Large intestine (tissue), 3 donors: Measurements from ENCODE around the gene IGFN1. TPM values are rescaled to one million over a fixed set of nuclear protein-coding genes. Genes with fewer than 3 reads are reported as not detected.

Experiments
- DNase-seq, 2 donors: peaks; one replicate each; pipeline versions ENCODE4 v3.0.0 to v3.0.0-alpha.2; 2013
- H3K27ac ChIP-seq: one replicate; pipeline ENCODE4 v1.5.1; 2013; ENCODE audit warnings: low read length
- H3K27me3 ChIP-seq: 2 replicates; pipeline ENCODE4 v1.6.1; 2013; ENCODE audit warnings: low read length; ENCODE audit not compliant: control insufficient read depth, insufficient read depth
- H3K36me3 ChIP-seq: 2 replicates; pipeline ENCODE4 v1.6.1; 2013; ENCODE audit warnings: low read length; ENCODE audit not compliant: control insufficient read depth, insufficient read depth
- H3K4me1 ChIP-seq: one replicate; pipeline ENCODE4 v1.6.1; 2013; ENCODE audit warnings: low read length; ENCODE audit not compliant: control insufficient read depth, insufficient read depth
- H3K4me3 ChIP-seq: one replicate; pipeline ENCODE4 v1.5.1; 2013; ENCODE audit warnings: low read length
- H3K9me3 ChIP-seq: one replicate; pipeline ENCODE4 v1.6.1; 2013; ENCODE audit warnings: mild to moderate bottlenecking, low read depth, low read length, moderate library complexity; ENCODE audit not compliant: control insufficient read depth
- WGBS: methylation state at CpG from one replicate; pipeline ENCODE4 v1.1.5; 2013; ENCODE audit warnings: low lambda C conversion rate; ENCODE audit not compliant: insufficient coverage; 5-methylcytosine and 5-hydroxymethylcytosine counted together
- polyA plus RNA-seq: library from polyadenylated mRNA; unstranded; fragments of 120-200 nt; gene quantifications from one replicate; pipeline ENCODE4 v1.2.1, GENCODE V29; 2013

The IGFN1 gene
- polyA plus RNA-seq, 1 donor: 0.42 TPM

DNA sequence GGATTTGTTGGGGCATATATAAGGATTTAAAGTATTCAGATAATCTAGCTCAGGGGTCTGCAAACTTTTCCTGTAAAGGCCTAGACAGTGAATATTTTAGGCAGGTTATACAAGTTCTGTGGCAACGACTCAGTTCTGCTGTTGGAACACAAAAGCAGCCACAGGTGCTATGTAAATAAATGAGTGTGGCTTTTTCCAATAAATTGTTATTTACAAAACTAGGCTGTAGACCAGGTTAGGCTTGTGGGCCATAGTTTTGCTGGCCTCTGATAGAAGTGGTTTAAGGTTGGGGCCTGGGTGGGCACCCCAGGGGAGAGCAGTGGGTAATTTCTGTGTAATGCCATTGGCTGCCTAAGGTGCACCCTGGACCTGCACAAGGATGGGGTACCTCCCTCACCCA is 16.9 kb upstream of the IGFN1 start:
- WGBS: no CpG with 5 or more reads among the region's 1 CpG
- DNase-seq: no peak
- H3K9me3 ChIP-seq: peaks cover 2% of the 10 kb centered on the region
- peaks cover 14% of the 10 kb centered on the region for H3K4me1 ChIP-seq
- no peak overlapping the region for H3K4me3 ChIP-seq
- no peak overlapping the region for H3K27ac ChIP-seq
- H3K36me3 ChIP-seq: no peaks in the 10 kb centered on the region
- H3K27me3 ChIP-seq: no peaks in the 10 kb centered on the region

DNA sequence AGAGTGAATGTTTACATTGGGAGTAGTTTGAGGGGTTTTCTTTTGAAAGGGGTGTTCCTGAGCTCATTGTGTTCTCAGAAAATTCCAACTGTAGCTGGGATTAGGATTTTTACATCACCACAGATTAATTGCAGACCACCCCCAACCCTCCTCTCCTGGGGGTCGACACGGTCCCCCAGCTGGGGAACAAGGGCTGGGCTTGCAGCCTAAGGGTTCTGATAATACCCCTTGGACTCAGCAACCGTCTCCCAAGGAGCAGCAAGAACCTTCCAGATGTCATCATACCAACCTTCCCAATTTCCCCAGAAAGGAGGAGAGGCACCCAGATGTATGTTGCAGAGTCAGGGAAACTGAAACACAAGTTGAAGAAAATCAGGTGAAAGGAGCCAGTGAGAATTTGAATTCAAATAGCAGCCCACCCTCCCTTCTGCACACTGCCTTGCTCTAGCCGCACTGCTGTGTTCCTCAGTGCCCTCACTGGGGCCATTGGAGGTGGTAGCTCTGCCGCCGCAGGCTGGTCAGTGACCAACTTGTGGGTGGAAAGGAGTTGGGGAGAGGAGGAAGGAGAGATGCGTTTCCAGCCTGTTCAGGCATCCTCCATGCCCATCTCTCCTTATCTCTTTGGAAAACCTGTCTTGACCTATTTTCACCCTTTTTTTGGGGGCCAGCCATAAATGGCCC is 14.7 kb upstream of the IGFN1 start:
- Histone ChIP-seq H3K27me3 (no peaks in the 10 kb centered on the region), H3K9me3 (peaks cover 7% of the 10 kb centered on the region), H3K4me3 (no peak overlapping the region), H3K27ac (no peak overlapping the region), H3K4me1 (peaks cover 14% of the 10 kb centered on the region), H3K36me3 (no peaks in the 10 kb centered on the region)
- no peak for DNase-seq
- 63% methylated on average over 2 of the region's 7 CpGs for WGBS

DNA sequence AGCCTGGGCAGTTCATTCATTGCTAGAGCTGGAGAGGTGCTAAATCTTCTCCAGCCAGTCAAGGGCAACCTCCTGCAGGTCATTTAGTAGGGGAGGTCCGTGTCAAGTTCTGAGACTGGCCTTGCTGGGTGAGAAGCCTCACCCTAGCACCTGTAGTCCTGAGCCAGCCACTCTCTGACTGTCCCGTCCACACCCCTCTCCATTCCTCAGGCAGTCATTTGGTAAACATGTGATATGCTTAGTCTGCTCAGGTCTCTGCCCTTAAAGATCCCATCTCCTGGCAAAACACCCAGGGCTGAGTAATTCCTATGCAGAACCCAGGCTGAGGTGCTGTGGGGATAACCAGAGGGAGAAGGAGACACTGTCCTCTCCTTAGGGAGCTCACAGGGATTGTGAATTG is 13.7 kb upstream of the IGFN1 start:
- peaks cover 9% of the 10 kb centered on the region for H3K4me1 ChIP-seq
- no peak overlapping the region for H3K27ac ChIP-seq
- H3K27me3 ChIP-seq: no peaks in the 10 kb centered on the region
- WGBS: no CpG with 5 or more reads among the region's 2 CpGs
- H3K36me3 ChIP-seq: no peaks in the 10 kb centered on the region
- H3K4me3 ChIP-seq: no peak overlapping the region
- peaks cover 7% of the 10 kb centered on the region for H3K9me3 ChIP-seq
- peak; percentile 31 to 64 for DNase-seq

DNA sequence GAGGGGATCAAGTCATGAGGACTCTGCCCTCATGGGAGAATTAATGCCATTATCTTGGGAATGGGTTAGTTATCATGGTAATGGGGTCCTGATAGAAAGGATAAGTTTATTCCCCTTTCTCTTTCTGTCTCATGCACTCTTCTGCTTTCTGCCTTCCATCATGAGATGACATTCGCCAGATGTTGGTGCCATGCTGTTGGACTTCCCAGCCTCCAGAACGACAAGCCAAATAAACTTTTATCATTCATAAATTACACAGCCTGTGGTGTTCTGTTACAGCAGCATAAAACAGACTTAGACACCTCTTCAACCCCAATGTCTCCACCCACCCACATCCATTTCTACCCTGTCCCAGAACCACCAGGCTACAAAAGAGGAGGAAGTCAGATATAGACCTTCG is 11.9 kb upstream of the IGFN1 start:
- no peak for DNase-seq
- WGBS: no CpG with 5 or more reads among the region's 3 CpGs
- H3K4me3 ChIP-seq: no peak overlapping the region
- no peak overlapping the region for H3K27ac ChIP-seq
- H3K36me3 ChIP-seq: no peaks in the 10 kb centered on the region
- peaks cover 9% of the 10 kb centered on the region for H3K4me1 ChIP-seq
- H3K9me3 ChIP-seq: peaks cover 7% of the 10 kb centered on the region
- no peaks in the 10 kb centered on the region for H3K27me3 ChIP-seq

DNA sequence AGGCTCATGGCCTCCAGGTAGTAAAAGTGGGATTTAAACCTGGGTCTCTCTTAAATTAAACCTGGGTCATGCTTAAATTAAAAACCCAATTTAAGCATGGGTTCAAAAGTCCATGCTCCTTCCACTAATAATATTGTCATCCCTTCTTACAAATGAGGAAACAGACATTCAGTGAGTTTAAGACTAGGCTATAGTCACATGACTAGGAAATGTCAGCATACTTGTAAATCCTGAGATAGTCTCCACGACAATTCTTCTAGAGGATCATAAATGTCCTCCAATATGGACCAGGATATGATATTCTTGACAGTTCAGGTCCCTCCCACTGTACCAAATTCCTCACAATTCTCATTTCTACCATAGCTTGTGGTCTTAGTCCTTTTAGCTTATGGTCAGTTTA is 10.5 kb upstream of the IGFN1 start:
- WGBS: no CpG with 5 or more reads among the region's 1 CpG

DNA sequence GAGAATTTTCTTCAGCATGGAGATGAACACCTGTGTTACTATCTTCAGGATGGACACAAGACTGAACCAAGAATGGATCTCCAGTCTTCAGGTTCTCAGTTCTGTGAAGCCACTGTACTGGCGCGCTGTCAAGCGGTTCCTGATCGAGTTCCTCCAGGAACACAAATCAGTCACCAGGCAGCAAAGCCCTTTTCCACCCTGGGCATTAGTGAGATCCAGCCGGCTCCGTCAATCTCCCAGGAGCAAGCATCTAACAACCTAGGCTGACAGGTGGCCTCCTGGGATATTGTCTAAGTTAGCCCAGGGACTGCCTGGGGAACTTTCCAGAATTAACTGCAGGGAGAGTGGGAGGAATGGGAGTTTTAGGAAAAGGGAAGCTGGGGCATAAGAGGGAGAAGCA is 9.7 kb upstream of the IGFN1 start:
- no peak for DNase-seq
- Histone ChIP-seq H3K36me3 (no peaks in the 10 kb centered on the region), H3K4me3 (no peak overlapping the region), H3K4me1 (no peaks in the 10 kb centered on the region), H3K27me3 (peaks cover 2% of the 10 kb centered on the region), H3K9me3 (peaks cover 7% of the 10 kb centered on the region), H3K27ac (no peak overlapping the region)
- no CpG with 5 or more reads among the region's 6 CpGs for WGBS

More for the DNA sequence above, 10.5 kb upstream of the IGFN1 start:
- peaks cover 2% of the 10 kb centered on the region for H3K27me3 ChIP-seq
- peaks cover 7% of the 10 kb centered on the region for H3K9me3 ChIP-seq
- peak in 1 of 2 donors; percentile 54 for DNase-seq
- no peak overlapping the region for H3K4me3 ChIP-seq
- no peak overlapping the region for H3K27ac ChIP-seq
- H3K4me1 ChIP-seq: peaks cover 4% of the 10 kb centered on the region
- no peaks in the 10 kb centered on the region for H3K36me3 ChIP-seq

DNA sequence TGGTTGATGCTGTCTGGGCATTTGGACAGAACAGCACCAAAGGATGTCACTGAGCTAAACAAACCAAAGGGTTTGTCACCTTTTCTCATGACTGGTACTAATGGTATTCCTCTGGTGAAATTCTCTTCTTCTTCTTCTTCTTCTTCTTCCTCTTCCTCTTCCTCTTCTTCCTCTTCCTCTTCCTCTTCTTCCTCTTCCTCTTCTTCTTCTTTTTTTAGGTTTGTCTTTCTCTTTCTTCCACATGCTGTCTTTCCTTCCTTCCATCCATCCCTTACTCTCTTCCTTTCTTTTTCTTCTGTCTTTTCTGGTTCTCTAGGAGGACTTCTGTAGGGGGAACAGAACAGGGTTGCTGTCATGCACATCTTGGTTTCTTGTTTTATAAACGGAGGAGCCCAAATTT is 9.3 kb upstream of the IGFN1 start:
- no peaks in the 10 kb centered on the region for H3K4me1 ChIP-seq
- H3K27me3 ChIP-seq: peaks cover 2% of the 10 kb centered on the region
- H3K9me3 ChIP-seq: peaks cover 7% of the 10 kb centered on the region
- no peak overlapping the region for H3K27ac ChIP-seq
- H3K36me3 ChIP-seq: no peaks in the 10 kb centered on the region
- H3K4me3 ChIP-seq: no peak overlapping the region
- no peak for DNase-seq
- no CpG with 5 or more reads among the region's 1 CpG for WGBS

DNA sequence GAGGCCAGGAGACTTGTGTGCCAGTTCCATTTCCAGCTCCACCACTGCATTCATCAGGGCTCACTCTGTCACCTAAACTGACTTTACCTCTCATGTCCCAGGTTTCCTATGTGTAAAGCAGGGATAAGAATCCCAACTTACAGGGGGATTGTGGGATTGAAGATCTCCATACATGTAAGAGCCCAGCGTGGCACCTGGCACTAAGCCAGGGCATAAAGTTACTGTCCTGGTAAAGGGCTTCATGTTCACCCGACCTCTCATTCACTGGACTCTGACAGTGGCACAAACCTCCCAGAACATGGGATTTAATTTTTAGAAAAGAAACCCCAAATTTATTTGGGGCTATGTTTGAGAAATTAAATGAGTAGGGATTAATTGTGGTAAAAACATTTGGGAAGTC is 8.9 kb upstream of the IGFN1 start:
- Histone ChIP-seq H3K27ac (no peak overlapping the region), H3K27me3 (peaks cover 2% of the 10 kb centered on the region), H3K4me3 (no peak overlapping the region), H3K9me3 (peaks cover 7% of the 10 kb centered on the region), H3K4me1 (no peaks in the 10 kb centered on the region), H3K36me3 (no peaks in the 10 kb centered on the region)
- WGBS: no CpG with 5 or more reads among the region's 2 CpGs
- no peak for DNase-seq

DNA sequence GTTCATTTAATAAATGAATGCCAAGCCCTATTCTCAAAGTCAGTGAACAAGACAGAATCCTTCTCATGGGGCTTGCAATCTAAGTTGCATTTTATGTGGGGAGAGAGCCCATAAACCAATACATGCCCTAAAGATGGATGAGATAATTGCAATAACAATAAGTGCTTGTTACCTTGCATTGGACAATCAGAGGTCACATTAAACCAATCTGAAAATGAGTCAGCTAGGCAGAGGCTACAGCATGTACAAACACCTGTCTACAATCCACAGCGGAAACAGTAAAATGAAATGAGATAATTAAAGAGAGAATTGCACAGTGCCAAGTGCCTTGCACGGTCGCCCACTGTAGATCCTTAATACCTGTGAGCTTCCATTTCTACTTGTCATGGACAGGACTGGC is 7.4 kb upstream of the IGFN1 start:
- WGBS: no CpG with 5 or more reads among the region's 3 CpGs
- Histone ChIP-seq H3K27ac (no peak overlapping the region), H3K36me3 (no peaks in the 10 kb centered on the region), H3K27me3 (peaks cover 9% of the 10 kb centered on the region), H3K4me3 (no peak overlapping the region), H3K9me3 (peaks cover 7% of the 10 kb centered on the region), H3K4me1 (no peaks in the 10 kb centered on the region)
- peak in 1 of 2 donors; percentile 31 for DNase-seq

DNA sequence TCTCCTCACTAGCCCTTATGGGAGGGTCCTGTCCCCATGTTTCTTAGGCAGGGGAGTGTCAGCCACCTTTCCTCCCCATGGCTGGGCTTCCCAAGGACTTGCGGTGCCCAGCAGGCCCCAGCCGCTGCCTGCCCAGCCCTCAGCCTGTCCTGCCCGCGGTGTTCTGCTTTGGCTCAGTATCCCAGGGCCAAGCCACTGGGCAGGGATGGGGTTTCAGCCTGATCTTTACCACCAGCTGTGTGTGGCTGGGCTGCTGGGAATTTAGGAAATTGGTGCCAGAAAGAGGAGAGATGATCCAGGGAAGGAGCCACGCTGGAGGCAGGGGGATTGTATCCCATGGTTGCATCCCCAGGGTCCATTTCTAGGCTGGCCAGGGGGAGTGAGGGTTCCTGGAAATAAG is 6.9 kb upstream of the IGFN1 start:
- no peak for DNase-seq
- no peak overlapping the region for H3K4me3 ChIP-seq
- H3K9me3 ChIP-seq: peaks cover 6% of the 10 kb centered on the region
- H3K4me1 ChIP-seq: no peaks in the 10 kb centered on the region
- no peak overlapping the region for H3K27ac ChIP-seq
- H3K27me3 ChIP-seq: peaks cover 9% of the 10 kb centered on the region
- no peaks in the 10 kb centered on the region for H3K36me3 ChIP-seq
- no CpG with 5 or more reads among the region's 5 CpGs for WGBS
